ENCODE measurements around the gene SLC7A11.

DNA sequence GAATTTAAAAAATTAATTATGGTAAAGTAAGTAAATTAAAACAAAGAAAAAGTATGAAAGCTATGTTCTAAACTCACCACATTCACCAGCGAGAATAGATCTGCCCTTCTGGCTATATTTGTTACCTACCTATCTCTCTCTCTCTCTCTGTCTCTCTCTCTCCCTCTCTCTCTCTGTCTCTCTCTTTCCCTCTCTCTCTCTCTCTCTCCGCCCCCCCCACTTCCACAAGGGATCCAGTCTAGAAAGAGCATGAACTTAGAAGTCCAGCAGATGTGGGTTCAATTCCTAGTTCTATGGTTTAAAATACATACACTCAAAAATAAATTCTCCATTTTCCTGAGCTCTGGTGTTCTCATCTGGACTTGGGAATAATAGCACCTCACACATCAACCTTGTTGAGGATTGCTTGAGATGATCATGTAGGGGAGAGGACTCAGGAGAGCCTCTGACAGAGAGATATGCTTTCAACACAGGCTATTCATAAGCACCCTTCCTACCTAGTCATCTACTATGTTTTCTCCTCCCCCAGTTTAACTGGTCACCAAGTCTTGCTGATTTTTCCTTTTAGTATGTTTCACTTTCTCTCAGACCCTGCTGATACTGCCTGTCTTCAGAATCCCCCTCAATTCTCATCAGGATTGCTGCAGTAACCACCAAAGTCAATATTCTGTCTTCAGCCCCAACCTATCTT lies 64.7 kb downstream of the SLC7A11 start:
- TF ChIP-seq, protein P1, sequence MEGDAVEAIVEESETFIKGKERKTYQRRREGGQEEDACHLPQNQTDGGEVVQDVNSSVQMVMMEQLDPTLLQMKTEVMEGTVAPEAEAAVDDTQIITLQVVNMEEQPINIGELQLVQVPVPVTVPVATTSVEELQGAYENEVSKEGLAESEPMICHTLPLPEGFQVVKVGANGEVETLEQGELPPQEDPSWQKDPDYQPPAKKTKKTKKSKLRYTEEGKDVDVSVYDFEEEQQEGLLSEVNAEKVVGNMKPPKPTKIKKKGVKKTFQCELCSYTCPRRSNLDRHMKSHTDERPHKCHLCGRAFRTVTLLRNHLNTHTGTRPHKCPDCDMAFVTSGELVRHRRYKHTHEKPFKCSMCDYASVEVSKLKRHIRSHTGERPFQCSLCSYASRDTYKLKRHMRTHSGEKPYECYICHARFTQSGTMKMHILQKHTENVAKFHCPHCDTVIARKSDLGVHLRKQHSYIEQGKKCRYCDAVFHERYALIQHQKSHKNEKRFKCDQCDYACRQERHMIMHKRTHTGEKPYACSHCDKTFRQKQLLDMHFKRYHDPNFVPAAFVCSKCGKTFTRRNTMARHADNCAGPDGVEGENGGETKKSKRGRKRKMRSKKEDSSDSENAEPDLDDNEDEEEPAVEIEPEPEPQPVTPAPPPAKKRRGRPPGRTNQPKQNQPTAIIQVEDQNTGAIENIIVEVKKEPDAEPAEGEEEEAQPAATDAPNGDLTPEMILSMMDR (conservative IDR thresholded peaks at IDR 0.05; ENCODE audit: low read depth, low read length): no peak
- TF ChIP-seq SMC3 (IDR thresholded peaks at IDR 0.05; ENCODE audit: low read depth, low read length) (no peak), RAD21 (IDR thresholded peaks at IDR 0.05; ENCODE audit: low read length) (no peak), POLR2A (IDR thresholded peaks at IDR 0.05; ENCODE audit: low read depth, low read length) (no peak), MAZ (IDR thresholded peaks at IDR 0.05; ENCODE audit: borderline replicate concordance, low read depth, low read length) (no peak), NFE2L2 (IDR thresholded peaks at IDR 0.05; ENCODE audit: low read depth, low read length) (no peak), FOS (IDR thresholded peaks at IDR 0.05; ENCODE audit: low read depth, low read length) (no peak)
- TF ChIP-seq, protein P2, sequence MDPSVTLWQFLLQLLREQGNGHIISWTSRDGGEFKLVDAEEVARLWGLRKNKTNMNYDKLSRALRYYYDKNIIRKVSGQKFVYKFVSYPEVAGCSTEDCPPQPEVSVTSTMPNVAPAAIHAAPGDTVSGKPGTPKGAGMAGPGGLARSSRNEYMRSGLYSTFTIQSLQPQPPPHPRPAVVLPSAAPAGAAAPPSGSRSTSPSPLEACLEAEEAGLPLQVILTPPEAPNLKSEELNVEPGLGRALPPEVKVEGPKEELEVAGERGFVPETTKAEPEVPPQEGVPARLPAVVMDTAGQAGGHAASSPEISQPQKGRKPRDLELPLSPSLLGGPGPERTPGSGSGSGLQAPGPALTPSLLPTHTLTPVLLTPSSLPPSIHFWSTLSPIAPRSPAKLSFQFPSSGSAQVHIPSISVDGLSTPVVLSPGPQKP (IDR thresholded peaks at IDR 0.05; ENCODE audit: borderline replicate concordance, low read depth, low read length): no peak

All from IMR-90 (cell line).